Heart left ventricle (tissue), 13 donors: ENCODE measurements around the gene CCDC169.

ENCODE experiments used
- CTCF ChIP-seq, 12 donors: fragments of 200-600 bp; sonication (generic) in 4 of 12; IDR thresholded peaks; one replicate each; pipeline versions ENCODE4 v1.5.0 to v1.8.0; 2018 to 2022; ENCODE audit warnings: antibody characterized with exemption in 12 of 12, mild to moderate bottlenecking in 5 of 12
- POLR2A ChIP-seq, 2 donors: fragments of 450-650 bp; IDR thresholded peaks; one replicate each; pipeline ENCODE4 v1.6.1; 2017; ENCODE audit warnings: antibody characterized with exemption in 2 of 2, mild to moderate bottlenecking in 2 of 2, moderate library complexity in 2 of 2
- donor health status: ischemic (EF 13 %, LVEDD 7.1; RV severe dilation, severe dysfunction).
- donor health status: DM: no; HTN: yes; CAD: no.
- donor health status: DM: no; HTN: no; CAD: no.
- donor health status: ischemic (EF 25% LVEDD 6.9; RV normal size, moderate dysfunction).
- donor health status: ischemic (EF 25% LVEDD 5.7; RV mildly dilated, moderate dysfunction).
- donor health status: ischemic (EF 35%, LVEDD 5.7; RV mildly dilated, moderate dysfunction).
- donor health status: nonischemic (EF 11% LVEDD 7.7; RV severe dilation, severe dysfunction).
- donor health status: DM: yes; HTN: yes; CAD: no.
- donor health status: PGD.
- donor health status: ischemic (EF 29% LVEDD 5.4; RV normal size, mild dysfunction).
- donor health status: nonischemic (EF 23%, LVEDD 6.1; RV moderate dilation, normal function).

- TF ChIP-seq CTCF (IDR thresholded peaks at IDR 0.05): no peak
- no peak for TF ChIP-seq POLR2A (IDR thresholded peaks at IDR 0.05)
Observed at GRCh38 chr13:36302289-36302688, 4.7 kb upstream of the CCDC169 start.
